HG02571 (cell line): ENCODE data around the gene LMO7.

Experiments
- ATAC-seq: cut with Tn5 transposase; IDR thresholded peaks from one replicate; pipeline ENCODE4 v1.9.1; 2021; ENCODE audit warnings: mild to moderate bottlenecking, moderate library complexity; ENCODE audit not compliant: unreplicated experiment

LMO7 gene

DNA sequence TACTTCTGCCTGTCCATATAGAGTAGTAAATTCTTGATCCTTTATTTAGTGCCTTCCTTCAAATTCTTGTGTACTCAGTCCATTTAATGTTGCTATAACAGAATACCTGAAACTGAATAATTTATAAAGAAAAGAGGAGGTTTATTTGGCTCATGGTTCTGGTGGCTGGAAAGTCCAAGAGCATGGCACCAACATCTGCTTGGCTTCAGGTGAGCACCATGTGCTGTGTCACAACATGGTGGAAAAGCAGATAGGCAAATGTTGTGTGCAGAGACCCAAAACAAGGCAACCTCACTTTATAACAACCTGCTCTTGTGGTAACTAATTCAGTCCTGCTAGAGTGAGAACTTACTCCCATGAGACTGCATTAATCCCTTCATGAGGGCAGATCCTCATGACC is 195.3 kb downstream of the LMO7 start:
- ATAC-seq = no peak

DNA sequence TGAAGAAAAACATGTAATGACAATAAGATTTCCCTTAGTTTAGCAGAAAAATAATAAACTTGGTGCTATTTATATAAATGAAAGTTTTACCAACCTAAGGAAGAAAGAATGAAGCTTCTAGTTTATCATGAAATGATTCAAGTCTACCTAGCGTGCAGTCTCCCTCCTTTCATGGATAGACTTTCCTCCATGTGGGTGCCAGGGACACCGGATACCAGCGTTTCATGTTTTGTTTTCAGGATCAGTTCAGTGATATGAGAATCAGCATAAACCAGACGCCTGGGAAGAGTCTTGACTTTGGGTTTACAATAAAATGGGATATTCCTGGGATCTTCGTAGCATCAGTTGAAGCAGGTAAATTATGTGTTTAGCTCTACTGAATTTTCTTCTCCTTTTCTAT is 196.7 kb downstream of the LMO7 start:
- no peak for ATAC-seq

DNA sequence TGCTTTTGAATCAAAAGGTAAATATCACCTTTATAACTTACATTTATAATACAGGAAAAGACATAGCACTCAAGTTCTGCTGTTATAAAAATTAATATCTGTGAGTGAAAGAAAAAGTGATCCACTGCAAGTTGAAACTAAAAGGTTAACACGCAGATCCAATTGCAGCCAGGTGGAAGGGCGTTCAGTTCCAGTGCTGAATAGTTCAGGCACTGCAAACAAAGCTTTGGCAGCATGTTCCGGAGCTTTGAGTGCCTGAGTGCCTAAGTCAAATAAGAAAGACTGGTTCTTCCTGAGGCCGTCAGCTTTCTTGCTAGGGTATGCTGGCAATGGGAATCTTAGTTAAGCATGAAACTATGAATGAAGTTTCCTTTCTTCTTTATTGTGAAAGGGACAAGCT is 200.3 kb downstream of the LMO7 start:
- no peak for ATAC-seq

DNA sequence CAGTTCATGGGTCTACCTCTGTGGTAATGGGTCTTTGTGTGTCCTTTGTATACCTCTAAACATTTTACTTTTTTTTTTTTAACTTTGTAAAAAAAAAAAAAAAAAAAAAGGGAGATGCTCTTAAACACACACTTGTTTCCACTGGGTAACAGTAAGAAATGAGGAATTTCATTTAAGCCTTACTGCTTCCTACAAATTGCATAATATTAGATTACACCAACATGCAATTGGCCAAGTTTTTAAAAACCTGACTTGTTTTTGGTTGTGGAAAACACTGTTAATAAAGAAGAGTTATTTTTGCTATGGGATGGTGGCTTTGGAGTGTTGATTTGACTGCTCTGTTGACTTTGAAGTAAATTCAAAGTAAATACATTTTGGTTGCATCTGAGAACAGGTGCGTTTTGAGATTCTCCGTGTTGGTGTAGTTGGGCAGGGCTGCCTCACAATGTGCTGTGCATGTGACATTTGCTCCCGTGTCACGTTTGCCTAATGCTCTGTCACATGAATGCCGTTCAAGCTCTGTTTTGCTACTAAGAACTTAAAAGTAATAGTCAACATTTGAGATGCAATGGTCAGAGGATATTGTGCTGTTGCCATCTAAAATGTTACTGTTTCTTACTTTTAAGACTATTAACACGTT is 202.4 kb downstream of the LMO7 start:
- no peak for ATAC-seq

DNA sequence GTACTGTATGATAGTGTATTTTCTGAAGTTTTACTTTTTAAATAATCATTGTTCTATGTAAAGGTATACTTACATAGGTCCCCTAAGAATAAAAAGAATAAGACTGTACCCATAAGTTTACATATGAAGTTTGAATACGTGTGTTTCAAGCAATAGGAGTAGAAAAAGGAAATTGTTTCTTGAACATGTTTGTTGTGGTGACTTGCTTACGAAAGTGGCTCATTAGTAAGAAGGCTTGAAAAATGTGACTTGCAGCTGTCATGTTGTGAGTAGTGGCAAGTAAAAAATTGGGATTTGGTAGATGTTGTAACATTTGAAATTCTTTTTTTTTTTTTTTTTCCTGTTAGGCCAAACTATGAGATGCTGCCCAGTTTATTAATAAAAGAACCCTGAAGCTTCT is 203.3 kb downstream of the LMO7 start:
- no peak for ATAC-seq

DNA sequence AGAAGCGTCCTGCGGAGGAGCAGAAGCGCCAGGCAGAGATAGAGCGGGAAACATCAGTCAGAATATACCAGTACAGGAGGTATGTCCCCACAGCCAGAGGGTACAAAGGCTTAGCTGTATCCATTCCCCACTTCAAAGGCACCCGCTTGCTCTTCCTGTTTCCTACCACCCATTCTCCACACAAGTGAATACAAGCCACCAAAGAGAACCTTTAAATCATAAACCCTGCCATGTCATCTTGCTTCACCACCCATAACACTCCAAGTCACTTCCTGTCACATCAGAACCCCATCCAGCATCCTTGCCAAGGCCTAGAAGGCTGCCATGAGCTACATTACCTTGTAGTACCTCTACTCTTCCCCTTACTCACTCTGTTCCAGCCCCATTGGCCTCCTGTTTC is 205.8 kb downstream of the LMO7 start:
- no peak for ATAC-seq

DNA sequence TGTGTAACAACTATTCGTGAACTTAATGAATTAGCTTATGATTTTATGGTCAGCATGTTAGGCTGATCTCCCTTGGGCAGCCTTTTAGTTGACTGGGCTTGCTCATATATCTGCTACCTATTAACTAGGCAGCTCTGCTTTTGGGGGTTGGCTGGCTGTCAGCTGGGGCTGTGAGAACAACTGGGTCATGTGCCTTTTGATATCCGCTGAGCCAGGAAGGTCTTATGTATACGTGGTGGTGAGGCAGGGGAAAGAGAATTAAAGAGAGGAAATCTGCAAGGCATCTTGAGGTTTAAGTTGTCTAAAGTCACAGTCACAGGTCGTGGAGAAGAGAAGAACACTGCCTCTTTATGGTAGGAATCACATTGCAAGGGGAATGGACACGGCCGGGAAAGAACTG is 206.9 kb downstream of the LMO7 start:
- ATAC-seq = no peak

DNA sequence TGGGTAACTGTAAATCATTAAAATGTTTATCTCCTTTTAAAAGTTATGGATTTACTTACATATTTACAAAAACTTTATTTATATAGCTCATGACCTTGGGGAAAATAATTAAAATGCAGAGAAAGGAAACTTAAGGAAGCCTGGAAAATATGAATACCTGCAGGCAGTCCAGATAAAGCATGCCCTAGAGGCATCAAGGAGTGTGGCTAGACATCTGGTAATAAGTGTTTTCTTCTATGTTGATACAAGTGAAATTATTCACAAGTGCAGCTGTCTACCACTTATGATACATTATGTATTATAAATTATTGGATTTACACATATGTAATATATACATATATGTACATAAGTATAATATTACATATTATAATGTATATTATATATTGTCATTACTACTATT is 207.9 kb downstream of the LMO7 start:
- ATAC-seq = no peak

DNA sequence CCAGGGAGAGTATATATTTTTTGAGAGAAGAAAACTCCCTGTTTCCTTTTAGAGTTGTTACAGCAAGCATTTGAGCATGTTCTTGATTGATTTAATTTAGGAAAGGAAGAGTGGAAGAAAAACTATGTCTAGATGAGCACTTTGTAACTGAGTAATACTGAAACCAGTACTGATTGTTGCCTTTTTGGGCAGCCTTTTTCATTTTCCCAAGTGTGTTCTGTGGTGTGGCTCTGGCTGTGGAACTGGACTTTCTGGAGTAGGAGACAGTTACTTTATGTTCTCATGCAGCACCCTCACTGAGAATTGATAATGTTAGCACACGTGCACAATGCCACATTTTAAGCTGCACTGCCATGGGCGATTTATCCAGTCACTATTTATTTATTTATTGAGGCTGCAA is 211.5 kb downstream of the LMO7 start:
- ATAC-seq = no peak

DNA sequence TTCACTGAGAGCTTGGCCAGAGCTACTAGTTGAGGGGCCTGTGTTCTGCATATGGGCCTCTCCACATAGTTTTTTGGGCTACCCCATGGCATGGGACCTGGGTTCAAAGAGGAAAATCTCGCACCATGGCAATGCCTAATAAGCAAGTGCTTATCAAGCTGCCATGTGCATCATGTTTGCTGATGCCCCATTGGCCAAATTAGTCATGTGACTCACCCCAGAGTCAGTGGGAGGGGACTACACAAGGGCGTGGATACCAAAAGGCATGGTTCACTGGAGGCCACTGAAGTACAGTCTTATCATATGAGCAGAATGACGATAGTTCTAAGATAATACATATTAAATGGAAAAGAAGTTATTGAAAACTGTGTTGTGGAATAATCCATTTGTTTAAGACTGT is 214.8 kb downstream of the LMO7 start:
- no peak for ATAC-seq

DNA sequence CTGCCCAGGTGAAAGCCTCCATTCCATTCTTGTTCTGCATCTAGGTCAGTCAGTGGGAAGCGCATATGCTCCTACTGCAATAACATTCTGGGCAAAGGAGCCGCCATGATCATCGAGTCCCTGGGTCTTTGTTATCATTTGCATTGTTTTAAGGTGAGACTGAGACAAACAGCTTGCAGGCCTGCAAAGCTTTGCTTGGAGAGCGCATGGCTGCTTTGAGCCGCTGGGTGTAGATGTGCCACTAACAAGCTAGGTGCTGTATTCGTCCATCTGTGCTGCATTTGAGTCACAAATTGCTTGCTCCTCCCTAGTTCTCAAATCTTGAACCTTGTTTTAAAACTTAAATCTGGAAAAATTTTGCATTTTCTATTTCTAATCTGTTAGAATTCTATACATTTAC is 219.1 kb downstream of the LMO7 start:
- no peak for ATAC-seq

DNA sequence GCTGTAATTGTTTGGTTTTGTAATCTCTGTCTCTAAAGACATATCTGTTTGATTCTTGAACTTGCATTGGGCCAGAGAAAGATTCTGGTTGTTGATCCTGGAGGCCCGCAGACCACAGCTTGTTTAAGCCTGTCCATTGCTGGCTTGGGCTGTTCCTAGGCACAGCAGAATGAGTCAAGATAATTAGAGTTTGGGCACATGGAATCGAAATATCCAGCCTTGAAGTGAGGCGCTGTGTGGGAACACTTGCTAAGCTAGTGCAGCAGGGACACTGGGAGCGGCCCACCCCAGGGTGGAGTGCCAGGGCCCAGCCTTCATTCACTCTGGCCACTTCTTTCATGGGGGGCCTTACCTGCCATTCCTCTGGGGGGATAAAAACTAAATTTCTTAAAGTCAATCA is 219.7 kb downstream of the LMO7 start:
- no peak for ATAC-seq

DNA sequence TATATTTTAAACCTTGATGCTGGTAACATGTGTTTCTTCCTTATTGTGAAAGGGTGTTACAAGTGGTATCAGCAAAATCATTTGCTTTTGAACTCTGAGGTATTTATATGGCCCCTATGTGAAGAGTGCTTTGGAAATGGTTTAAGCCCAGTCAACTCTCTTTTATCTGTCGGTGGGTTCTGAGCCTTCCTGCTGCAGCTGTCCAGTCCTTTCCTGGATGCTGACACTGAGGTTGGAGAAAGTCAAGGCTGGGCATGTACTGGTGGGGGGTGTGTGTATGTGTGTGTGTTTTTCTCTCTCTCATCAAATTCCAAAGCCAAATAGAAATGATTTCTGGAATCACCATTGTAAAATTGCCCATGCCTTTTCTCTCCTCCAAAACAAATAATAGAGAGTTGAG is 221.2 kb downstream of the LMO7 start:
- ATAC-seq = no peak

DNA sequence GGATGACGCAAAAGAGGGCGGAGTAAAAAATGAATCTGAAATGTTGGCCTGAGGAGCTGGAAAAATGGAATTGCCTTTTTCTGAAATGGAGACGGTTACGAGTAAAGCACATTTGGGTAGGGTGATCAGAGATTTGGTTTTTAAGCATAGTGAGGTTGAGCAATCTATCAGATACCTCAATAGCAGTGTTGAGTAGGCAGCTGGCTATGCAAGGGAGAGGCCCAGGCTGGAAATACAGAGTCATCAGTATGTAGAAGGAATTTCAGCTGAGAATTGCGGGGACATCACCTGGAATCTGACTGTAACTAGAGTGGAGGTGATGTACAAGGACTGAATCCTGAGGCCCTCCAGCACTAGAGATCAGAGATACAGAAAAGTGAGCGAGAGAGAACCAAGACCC is 224.8 kb downstream of the LMO7 start:
- ATAC-seq = no peak

DNA sequence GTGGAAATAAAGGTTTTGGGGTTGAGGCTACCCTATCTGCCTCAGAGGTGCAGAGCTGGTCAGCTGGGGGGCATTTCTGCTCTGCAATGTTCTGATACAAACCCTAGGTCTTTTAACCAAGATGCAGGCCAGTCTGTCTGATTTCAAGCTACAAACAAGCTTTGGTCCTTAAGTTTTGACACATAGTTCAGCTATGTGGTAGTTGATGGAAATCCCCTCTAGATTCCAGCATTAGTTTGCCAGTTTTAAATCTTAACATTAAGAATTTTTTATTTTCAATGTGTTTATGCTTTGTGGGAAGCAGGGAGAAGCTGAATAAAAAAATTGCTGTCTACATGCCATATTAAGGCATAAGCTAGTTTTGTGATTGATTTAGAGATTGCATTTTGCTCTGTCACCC is 225.7 kb downstream of the LMO7 start:
- ATAC-seq = no peak

DNA sequence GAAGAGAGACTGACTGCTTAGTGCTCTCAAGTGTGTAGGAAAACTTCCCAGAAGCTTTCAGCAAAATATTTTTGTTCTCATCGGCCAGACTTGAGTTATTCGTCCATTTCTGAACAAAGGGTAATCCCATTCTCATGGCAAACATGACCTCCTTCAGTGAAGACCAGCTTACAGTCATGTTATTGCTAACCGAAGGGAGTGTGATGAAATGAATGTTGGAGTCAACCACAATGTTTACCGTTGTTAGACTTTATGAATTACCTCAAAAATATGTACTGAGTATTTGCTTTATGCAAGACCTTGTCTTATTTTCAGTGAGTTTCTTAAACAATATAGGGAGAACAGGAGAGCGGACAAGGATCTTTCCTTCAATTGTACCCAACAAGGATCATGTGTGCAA is 228.6 kb downstream of the LMO7 start:
- ATAC-seq = no peak

DNA sequence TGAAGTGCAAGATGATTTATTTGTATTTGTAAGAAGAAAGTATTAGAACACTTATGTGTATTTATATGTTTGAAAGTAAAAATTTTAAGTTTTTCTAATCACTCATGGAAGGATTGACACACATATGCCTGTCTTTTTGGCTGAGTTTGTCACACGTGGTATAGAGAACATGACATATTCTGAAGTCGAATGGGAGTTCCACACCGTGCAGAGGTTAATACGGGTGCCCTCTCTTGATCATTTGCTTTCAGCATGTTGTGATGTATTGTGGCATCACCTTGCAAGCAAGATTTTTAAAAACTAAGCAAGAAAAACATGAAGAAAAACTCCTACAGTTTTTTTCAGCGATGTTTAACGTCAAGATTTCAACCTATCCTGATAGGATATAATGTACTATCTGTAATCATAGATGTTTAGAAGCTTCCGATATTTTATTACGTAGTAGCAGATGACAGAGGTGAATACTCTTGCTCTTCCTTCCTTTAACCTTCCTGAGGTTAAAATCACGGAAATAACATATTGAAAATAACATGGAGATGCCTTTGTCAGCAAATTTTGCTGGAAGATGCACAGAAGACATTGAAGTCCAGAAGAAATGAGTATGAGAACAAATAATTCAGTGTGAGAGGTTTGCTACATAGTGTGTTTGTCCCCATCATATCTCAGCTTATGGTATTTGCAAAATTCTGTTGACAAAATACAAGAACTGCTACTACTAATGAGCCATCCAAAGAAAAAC is 231.4 kb downstream of the LMO7 start:
- ATAC-seq = no peak

DNA sequence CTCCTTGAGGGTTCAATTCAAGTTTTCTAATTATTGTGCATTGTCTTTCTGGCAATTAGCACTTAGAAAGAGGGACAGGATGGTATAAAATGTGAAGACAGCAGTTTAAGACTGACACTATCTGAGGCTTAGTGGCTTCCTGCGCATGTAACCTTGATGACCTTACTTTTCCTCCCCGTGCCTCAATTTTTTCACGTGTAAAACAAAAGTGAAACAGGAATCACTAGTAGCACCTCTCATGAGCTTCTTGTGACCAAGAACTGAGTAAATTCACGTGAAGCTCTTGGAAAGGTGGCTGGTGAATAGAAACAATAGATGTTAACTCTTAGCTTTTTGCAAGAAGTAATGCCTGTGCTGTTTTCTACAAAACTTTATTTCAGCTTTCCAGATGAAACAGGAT is 233.9 kb downstream of the LMO7 start:
- no peak for ATAC-seq

DNA sequence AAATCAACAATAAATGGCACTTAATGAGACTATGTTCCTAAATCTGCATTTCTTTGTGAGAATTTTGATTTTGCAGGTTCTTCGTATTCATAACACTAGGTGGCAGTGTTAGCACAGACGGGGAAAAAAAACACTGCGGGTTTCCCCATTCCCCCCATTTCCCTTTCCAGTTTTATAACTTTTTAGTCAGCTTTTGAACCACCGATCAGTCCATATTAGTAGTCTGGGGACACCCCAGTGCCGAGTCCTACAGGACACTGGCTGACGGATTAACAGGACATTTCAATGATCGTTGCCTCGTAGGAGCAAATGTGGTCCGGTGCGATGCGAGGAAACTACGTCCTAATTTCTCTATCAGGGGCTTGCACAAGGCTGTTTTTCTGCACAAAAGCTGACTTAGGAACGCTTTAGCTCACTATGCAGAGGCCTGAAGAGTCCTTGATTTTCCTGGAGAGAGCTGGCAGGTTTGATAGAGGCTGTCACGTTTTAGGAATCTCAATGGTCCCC is 234.3 kb downstream of the LMO7 start:
- no peak for ATAC-seq

DNA sequence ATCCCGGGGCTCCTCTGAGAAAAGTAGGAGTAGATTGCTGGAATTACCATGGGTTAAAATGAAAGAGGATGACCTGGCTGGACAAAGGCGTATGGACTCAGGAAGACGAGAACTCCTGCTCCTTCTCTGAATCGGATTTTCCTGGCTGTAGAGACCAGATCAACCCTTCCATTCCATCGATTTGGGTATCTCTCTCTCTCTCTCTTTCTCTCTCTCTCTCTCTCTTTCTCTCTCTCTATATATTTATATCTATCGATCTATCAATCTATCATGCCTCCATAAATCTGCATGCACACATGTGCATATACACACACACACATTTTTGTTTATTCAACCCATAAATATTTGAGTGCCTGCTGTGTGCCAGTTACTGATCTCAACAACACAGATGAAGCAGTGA is 234.9 kb downstream of the LMO7 start:
- ATAC-seq = no peak

DNA sequence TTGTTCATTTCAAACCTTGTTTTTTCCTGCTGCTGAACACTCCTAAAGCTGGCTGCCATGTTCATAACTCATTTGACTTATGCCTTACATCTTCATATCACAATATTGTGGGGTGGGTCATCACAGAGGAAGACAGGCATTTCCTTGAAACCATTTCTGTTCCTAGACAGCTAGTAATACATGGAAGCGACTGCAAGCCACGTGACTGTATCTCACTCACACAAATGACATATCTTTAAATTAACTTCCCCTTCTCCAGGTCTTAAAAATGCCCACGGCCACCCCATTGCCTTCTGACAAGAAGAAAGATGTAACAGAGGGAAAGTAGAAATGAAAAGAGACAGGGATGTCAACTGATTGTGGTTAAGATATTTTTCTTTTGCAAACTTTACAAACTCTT is 236.8 kb downstream of the LMO7 start:
- no peak for ATAC-seq

DNA sequence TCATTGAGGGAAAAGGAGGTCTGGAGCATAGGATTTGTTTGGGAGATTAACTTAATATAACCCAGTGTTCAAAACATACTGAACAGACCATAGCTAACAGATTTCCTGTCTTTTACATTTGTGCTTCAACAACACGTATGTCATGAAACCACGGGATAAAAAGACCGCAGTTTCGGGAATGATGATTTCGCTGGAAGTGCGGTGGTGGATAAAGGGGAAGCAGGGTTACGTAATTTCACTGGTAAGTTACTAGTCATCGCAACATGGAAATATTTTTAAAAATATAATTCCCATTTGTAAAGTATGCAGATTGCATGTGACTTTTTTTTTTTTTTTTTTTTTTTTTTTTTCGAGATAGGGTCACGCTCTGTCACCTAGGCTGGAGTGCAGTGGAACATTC is 237.4 kb downstream of the LMO7 start:
- no peak for ATAC-seq

DNA sequence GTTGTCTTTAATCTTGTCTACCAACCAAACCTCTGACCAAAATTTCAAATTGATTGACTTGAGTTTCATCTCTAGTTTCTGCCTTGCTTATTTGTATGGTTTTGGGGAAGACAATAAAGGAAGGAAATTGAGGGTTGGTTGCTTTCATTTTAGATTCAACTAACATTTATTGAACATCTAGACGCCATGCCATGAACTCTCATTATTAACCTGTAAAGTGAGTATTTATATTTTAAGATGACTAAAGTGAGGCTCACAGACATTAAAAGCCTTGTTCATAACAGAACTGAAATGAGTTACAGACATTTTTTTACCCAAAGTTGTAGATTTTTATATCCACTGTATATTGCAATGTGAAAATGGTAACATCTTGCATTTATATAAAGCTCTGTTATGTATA is 239.3 kb downstream of the LMO7 start:
- no peak for ATAC-seq
